ENCODE results near the gene SGMS1. TPM values are rescaled to one million over a fixed set of nuclear protein-coding genes. Genes with fewer than 3 reads are reported as not detected.

Gene SGMS1
- total and polyA plus RNA-seq, 10 donors = 5.9 to 84.3 (median 34.6) TPM

DNA sequence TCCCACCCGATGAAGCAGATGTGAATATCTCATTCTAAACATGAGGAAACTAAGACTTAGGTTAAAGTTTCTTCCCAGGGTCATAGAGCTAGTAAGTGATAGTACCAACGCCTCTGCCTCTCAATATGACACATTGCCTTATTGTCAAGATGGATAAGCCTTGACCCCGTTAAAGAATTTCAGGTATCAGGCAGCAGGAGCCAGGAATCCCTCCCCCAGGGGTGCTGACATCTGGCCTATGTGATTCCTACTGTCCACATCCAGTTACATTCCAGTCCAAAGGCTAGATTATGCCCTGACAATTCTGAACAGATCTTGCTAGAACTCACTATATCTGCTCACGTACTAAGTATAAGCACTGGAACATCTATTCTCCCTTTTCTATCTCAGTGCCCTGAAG is 314.4 kb downstream of the SGMS1 start:
- H3K4me3 ChIP-seq = no peak overlapping the region
- no peak for DNase-seq
- no peak overlapping the region for H3K27ac ChIP-seq
- no peak for TF ChIP-seq POLR2A (IDR thresholded peaks at IDR 0.05)
- TF ChIP-seq POLR2AphosphoS5 (IDR thresholded peaks at IDR 0.05) = no peak
- TF ChIP-seq, protein P1, sequence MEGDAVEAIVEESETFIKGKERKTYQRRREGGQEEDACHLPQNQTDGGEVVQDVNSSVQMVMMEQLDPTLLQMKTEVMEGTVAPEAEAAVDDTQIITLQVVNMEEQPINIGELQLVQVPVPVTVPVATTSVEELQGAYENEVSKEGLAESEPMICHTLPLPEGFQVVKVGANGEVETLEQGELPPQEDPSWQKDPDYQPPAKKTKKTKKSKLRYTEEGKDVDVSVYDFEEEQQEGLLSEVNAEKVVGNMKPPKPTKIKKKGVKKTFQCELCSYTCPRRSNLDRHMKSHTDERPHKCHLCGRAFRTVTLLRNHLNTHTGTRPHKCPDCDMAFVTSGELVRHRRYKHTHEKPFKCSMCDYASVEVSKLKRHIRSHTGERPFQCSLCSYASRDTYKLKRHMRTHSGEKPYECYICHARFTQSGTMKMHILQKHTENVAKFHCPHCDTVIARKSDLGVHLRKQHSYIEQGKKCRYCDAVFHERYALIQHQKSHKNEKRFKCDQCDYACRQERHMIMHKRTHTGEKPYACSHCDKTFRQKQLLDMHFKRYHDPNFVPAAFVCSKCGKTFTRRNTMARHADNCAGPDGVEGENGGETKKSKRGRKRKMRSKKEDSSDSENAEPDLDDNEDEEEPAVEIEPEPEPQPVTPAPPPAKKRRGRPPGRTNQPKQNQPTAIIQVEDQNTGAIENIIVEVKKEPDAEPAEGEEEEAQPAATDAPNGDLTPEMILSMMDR (IDR thresholded peaks at IDR 0.05 in 8 of 11, conservative IDR thresholded peaks at IDR 0.05 in 3 of 11) = no peak
- H3K27me3 ChIP-seq (replicated peaks in 1 of 7) = no peaks in the 10 kb centered on the region
- H3K4me1 ChIP-seq = no peaks in the 10 kb centered on the region
- H3K36me3 ChIP-seq = peaks cover 0 to 79% (median 27%) of the 10 kb centered on the region in 6 donors
- WGBS, 5 donors = 86 to 93% (median 93%) methylated on average over 4 of the region's 4 CpGs
- peaks cover 0 to 9% (median 2%) of the 10 kb centered on the region in 8 donors for H3K9me3 ChIP-seq
- intact Hi-C loops (cut with DNase I; ENCODE audit: low total_unique reads) = no loop called here

GRCh38 chr10:50304660-50305059 is 319.1 kb downstream of the SGMS1 start:
- 86 to 92% (median 89%) methylated on average over 8 of the region's 8 CpGs for WGBS, 5 donors
- Histone ChIP-seq H3K27me3 (replicated peaks in 1 of 7) (no peaks in the 10 kb centered on the region), H3K4me1 (no peaks in the 10 kb centered on the region), H3K36me3 (peaks cover 0 to 40% (median 14%) of the 10 kb centered on the region in 6 donors), H3K9me3 (no peaks in the 10 kb centered on the region), H3K4me3 (no peak overlapping the region), H3K27ac (no peak overlapping the region)
- intact Hi-C loops (cut with DNase I; ENCODE audit: low total_unique reads) = no loop called here
- no peak for DNase-seq
- no peak for TF ChIP-seq POLR2A (IDR thresholded peaks at IDR 0.05)
- TF ChIP-seq, protein P1 (IDR thresholded peaks at IDR 0.05 in 8 of 11, conservative IDR thresholded peaks at IDR 0.05 in 3 of 11) = no peak
- TF ChIP-seq POLR2AphosphoS5 (IDR thresholded peaks at IDR 0.05) = no peak

DNA sequence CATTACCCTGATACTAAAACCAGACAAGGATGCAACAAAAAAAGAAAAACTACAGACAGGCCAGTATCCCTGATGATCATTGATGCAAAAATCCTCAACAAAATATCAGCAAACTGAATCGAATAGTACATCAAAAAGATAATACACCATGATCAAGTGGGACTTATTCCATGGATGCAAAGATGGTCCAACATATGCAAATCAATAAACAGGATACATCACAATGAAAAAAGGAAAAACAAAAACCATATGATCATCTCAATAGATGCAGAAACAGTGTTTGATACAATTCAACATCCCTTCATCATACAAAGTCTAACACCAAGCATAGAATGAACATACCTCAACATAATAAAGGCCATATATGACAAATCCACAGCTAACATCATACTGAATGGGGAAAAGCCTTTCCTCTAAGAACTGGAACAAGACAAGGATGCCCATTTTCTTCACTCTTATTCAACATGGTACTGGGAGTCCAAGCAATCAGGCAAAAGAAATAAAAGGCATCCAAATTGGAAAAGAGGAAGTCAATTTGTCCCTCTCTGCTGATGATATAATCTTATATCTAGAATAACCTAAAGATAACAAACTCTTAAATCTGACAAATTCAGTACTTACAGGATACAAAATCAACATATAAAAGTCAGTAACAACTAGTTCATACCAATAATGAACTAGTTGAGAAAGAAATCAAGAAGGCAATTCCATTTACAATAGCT is 323.6 kb downstream of the SGMS1 start:
- no peaks in the 10 kb centered on the region for H3K27me3 ChIP-seq (replicated peaks in 1 of 7)
- H3K4me3 ChIP-seq = no peak overlapping the region
- H3K36me3 ChIP-seq = no peaks in the 10 kb centered on the region
- H3K9me3 ChIP-seq = peaks cover 0 to 15% (median 8%) of the 10 kb centered on the region in 8 donors
- H3K4me1 ChIP-seq = no peaks in the 10 kb centered on the region
- no peak overlapping the region for H3K27ac ChIP-seq
- intact Hi-C loops (cut with DNase I; ENCODE audit: low total_unique reads) = no loop called here
- TF ChIP-seq POLR2AphosphoS5 (IDR thresholded peaks at IDR 0.05) (no peak), POLR2A (IDR thresholded peaks at IDR 0.05) (no peak)
- TF ChIP-seq, protein P1 (IDR thresholded peaks at IDR 0.05 in 8 of 11, conservative IDR thresholded peaks at IDR 0.05 in 3 of 11) = no peak
- no peak for DNase-seq
- WGBS, 5 donors = 84 to 98% (median 92%) methylated on average over 1 of the region's 1 CpG

DNA sequence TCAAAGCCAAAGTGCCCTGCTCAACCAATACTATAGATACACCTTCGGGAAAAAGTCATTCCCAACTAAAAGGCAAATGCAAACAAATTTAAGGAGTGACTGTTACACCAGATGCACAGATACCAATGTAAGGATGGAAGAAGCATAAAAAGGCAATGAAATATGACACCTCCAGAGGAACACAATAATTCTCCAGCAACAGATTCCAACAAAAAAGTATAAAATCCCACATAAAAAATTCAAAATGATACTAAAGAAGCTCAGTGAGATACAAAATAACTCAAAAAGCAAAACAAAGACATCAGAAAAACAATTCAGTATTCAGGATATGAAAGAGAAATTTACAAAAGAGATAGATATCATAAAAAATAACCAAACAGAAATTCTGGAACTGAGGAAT is 328.4 kb downstream of the SGMS1 start:
- 57 to 98% (median 93%) methylated on average over 1 of the region's 1 CpG for WGBS, 5 donors
- DNase-seq = no peak
- intact Hi-C loops (cut with DNase I; ENCODE audit: low total_unique reads) = no loop called here

More for the DNA sequence above, 328.4 kb downstream of the SGMS1 start:
- H3K36me3 ChIP-seq = no peaks in the 10 kb centered on the region
- H3K4me1 ChIP-seq = no peaks in the 10 kb centered on the region
- no peak for TF ChIP-seq POLR2AphosphoS5 (IDR thresholded peaks at IDR 0.05)
- H3K27me3 ChIP-seq (replicated peaks in 1 of 7) = no peaks in the 10 kb centered on the region
- no peak overlapping the region for H3K27ac ChIP-seq
- no peak overlapping the region for H3K4me3 ChIP-seq
- H3K9me3 ChIP-seq = peaks cover 0 to 15% (median 8%) of the 10 kb centered on the region in 8 donors
